ENCODE data around the gene FPR3.

FPR3 gene

DNA sequence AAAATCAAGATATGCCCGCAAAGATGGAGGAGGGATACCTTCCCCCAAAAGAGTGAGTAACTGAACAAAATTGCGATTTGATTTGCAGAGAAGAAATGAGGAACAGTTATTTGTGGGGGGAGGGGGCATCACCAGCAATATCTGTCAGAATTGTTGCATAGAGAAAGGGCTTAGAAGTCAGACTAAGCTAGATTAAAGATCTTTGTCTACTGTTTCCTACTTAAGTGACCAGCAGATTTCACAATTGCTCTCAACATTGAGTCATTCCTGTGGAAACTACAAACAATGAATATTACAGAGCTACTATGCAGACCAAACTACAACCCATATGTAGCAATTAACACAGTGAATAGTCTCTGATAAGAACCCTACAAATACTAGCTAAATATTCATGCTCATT is 27.4 kb downstream of the FPR3 start:
- TF ChIP-seq, protein P1, sequence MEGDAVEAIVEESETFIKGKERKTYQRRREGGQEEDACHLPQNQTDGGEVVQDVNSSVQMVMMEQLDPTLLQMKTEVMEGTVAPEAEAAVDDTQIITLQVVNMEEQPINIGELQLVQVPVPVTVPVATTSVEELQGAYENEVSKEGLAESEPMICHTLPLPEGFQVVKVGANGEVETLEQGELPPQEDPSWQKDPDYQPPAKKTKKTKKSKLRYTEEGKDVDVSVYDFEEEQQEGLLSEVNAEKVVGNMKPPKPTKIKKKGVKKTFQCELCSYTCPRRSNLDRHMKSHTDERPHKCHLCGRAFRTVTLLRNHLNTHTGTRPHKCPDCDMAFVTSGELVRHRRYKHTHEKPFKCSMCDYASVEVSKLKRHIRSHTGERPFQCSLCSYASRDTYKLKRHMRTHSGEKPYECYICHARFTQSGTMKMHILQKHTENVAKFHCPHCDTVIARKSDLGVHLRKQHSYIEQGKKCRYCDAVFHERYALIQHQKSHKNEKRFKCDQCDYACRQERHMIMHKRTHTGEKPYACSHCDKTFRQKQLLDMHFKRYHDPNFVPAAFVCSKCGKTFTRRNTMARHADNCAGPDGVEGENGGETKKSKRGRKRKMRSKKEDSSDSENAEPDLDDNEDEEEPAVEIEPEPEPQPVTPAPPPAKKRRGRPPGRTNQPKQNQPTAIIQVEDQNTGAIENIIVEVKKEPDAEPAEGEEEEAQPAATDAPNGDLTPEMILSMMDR (IDR thresholded peaks at IDR 0.05; ENCODE audit: low read depth, low read length, missing control alignments) = no peak
- DNase-seq (ENCODE audit: low read depth) = no peak
- H3K4me3 ChIP-seq (ENCODE audit: low read depth, low read length) = no peak overlapping the region
- in situ Hi-C loops (cut with HindIII; ENCODE audit: low sequenced_read_pairs) = no loop called here

DNA sequence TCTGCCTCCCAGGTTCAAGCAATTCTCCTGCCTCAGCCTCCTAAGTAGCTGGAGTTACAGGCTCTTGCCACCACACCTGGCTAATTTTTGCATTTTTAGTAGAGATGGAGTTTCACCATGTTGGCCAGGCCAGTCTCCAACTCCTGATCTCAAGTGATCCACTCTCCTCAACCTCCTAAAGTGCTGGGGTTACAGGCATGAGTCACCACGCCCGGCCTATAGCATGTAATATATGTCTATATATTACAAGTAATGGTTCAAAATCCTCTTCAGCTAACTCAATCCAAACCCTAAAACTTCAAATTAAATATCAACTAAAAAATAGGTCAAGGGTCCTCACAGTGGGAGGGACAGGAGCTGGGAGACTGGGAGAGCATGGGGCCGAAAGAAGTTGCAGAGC is 28.0 kb downstream of the FPR3 start:
- no peak for DNase-seq (ENCODE audit: low read depth)
- TF ChIP-seq, protein P1 (IDR thresholded peaks at IDR 0.05; ENCODE audit: low read depth, low read length, missing control alignments) = no peak
- in situ Hi-C loops (cut with HindIII; ENCODE audit: low sequenced_read_pairs) = no loop called here
- H3K4me3 ChIP-seq (ENCODE audit: low read depth, low read length) = no peak overlapping the region

DNA sequence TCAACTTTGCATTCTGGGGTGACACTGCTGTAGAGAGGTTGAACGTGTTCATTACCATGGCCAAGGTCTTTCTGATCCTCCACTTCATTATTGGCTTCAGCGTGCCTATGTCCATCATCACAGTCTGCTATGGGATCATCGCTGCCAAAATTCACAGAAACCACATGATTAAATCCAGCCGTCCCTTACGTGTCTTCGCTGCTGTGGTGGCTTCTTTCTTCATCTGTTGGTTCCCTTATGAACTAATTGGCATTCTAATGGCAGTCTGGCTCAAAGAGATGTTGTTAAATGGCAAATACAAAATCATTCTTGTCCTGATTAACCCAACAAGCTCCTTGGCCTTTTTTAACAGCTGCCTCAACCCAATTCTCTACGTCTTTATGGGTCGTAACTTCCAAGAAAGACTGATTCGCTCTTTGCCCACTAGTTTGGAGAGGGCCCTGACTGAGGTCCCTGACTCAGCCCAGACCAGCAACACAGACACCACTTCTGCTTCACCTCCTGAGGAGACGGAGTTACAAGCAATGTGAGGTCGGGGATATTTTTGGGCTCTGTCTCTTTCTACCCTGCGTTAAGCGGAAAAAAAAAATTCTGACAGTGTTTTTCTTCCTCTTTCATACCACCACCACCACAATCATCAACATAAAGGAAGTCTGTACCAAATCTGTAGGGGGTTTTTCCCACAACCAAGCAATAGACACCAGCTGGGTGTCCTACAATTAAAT is 29.5 kb downstream of the FPR3 start:
- TF ChIP-seq, protein P1 (IDR thresholded peaks at IDR 0.05; ENCODE audit: low read depth, low read length, missing control alignments) = no peak
- in situ Hi-C loops (cut with HindIII; ENCODE audit: low sequenced_read_pairs) = no loop called here
- DNase-seq (ENCODE audit: low read depth) = no peak
- H3K4me3 ChIP-seq (ENCODE audit: low read depth, low read length) = no peak overlapping the region

DNA sequence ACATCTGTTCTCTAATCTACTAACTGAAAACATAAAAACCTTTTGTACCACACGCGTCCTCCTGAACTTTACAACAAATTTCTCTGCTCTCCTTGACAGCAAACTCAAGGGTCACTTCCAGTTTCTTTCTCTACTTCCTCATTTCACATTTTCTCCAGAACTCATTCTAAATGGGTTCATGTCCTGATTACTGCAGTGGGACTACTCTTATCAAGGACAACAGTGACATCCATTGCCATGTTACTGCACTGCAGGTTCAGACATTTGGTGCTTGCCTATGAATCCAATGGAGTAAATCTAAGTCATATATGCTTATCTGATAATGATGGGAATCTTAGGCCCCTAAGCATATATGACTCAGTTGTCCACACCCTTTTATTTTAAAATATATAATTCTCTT is 35.3 kb downstream of the FPR3 start:
- in situ Hi-C loops (cut with HindIII; ENCODE audit: low sequenced_read_pairs) = no loop called here
- no peak for DNase-seq (ENCODE audit: low read depth)
- TF ChIP-seq, protein P1 (IDR thresholded peaks at IDR 0.05; ENCODE audit: low read depth, low read length, missing control alignments) = no peak
- H3K4me3 ChIP-seq (ENCODE audit: low read depth, low read length) = no peak overlapping the region

DNA sequence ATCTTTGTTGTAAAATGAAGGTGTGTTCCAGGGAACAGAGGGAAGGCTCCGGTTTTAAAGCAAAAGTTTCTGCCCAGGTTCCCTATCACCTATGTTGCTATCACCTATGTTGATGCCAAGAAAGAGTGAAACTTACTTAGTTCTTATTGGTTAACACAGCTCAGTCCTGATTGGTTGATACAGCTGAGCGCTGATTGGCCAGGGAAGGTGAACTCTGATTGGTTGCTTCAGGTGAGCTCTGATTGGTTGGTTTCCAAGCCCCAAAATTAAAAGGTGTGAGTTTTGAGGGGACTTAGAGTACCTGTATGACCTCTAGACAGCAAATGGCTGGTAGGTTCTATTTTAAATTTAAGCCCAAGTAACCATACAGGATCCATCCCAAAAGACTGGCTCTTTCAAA is 42.2 kb downstream of the FPR3 start:
- in situ Hi-C loops (cut with HindIII; ENCODE audit: low sequenced_read_pairs) = no loop called here
- H3K4me3 ChIP-seq (ENCODE audit: low read depth, low read length) = no peak overlapping the region
- TF ChIP-seq, protein P1 (IDR thresholded peaks at IDR 0.05; ENCODE audit: low read depth, low read length, missing control alignments) = no peak
- DNase-seq (ENCODE audit: low read depth) = no peak

DNA sequence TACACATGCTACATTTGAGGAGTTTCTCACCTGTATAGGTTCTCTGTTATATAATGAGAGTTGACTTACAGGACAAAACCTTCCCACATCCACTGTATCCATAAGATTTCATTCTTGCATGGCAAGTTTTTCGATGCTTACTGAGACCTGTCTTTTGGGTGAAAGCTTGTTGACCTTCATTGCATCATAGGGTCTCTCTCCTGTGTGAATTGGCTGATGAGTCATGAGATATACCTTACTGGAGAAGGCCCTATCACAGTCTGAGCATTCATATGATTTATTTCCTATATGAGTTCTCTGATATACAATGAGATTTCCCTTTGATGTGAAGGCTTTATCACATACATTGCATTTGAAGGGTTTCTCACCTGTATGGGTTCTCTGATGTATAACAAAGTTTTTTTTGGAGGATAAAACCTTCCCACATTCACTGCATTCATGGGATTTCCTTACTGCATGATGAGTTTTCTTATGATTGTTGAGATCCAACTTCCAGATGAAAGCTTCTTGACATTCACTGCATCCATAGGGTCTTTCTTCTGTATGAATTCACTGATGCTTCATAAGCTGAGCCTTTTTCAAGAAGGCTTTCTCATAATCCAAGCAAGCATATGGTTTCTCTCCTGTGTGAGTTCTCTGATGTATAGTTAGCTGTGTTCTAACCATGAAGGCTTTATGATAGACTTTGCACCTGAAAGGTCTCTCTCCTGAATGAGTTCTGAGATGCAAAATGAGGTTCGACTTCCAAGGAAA is 67.1 kb downstream of the FPR3 start:
- DNase-seq (ENCODE audit: low read depth) = no peak
- H3K4me3 ChIP-seq (ENCODE audit: low read depth, low read length) = no peak overlapping the region
- in situ Hi-C loops (cut with HindIII; ENCODE audit: low sequenced_read_pairs) = no loop called here
- TF ChIP-seq, protein P1 (IDR thresholded peaks at IDR 0.05; ENCODE audit: low read depth, low read length, missing control alignments) = no peak
